NCI-H446 (cell line): ENCODE measurements around the gene NRG3.
"Not testable (repeated sequence)": the region's sequence is repeated elsewhere in the genome, so short reads cannot be mapped to it uniquely, and the experiment has no call there.

Experiments
- DNase-seq, 2 experiments: peaks; one replicate each; lab custom pipeline; 2025; lab: John Stamatoyannopoulos, UW

Gene NRG3

DNA sequence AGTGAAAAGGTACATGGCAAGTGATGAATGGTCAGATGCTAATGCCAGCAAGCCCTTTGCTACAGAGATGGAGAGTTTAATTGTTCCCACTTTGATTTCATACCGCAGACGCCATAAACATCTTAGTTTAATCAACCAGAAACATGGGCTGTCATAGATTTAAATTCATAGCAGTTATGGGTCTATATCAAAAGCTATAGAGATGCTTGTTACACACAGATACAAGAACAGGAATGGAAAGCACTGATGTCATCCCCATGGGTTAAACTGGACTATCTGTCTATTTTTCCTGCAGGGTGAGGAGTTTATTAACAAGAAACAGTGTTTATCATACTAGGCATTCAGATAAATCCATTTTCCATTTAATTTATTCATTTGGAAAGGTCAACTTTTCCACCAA is 409.2 kb downstream of the NRG3 start:
- no peak for DNase-seq

DNA sequence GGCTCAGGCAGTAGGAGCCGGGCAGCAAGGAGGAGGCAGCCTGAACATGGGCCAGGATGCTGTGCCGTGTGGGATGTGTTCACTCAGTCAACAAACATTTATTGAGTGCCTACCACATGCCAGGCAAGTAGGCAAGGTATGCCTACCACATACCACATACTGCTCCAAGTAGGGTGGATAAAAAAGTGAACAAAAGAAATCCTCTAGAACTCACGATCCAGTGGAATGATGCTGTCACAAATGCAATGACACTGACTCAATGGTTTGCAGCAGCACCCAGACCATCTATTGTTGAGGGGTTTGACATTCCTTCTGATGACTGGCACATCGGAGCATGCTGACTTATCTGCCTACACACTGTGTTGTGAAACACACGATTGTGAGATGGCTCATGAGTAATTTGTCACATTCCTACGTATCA is 413.5 kb downstream of the NRG3 start:
- DNase-seq: no peak

DNA sequence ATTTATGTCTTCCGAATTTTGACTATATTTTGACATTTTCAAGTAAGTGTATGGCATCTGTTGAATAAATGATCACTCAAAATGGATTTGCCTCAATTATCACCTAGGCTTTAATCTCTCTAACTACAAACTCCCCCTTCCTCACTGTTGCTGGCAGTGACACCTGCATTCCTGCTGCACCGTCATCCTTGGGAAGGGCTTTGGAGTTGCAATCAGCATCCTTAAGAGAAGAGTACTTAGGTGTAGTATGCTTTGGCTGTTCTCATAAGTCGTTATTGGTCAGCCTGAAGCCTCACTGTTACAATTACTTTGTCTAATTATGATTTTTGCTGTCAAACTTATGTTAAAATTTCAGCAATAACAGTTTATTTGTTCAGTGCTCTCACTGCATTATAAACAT is 415.0 kb downstream of the NRG3 start:
- DNase-seq: no peak

DNA sequence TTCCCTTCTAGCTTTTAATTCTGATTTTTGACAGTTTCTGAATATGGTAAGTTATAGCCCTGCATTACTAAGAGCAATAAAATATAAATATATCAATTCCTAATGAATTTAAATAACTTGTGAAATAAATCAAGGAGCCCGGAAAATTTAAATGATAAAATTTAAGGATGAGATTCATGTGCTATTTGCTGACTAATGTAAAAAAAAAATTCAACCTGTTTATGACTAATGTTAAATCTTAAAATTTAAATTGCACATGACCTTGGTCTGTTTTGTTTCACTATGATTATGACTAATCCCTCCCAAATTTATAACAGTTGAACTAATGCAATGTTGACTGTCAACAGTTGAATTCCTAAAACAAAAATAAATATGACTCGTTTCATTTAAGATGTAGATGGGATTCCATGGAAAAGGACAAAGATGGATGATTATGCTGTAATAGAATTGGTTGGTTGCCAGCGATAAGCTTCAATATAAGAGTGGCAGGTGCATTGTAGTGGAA is 419.9 kb downstream of the NRG3 start:
- no peak for DNase-seq

DNA sequence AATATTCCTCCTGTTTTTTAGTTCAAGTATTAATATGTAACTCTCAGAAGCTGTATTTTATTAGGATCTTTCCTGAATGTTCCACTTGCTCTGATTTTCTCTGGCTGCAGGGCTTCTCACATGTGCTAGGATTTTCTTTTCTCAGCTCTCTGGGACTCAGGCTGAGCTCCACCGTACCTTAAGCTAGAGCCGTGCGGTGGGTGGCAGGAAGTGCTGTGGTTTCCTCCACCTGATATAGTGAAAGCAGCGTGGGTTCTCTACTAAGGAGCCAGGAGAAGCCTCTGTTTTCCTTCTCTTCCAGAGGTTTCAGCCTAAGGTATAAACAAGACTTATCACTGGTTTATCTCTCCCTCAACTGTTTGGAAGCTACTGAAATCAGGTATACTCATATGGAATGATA is 433.6 kb downstream of the NRG3 start:
- DNase-seq: no peak

DNA sequence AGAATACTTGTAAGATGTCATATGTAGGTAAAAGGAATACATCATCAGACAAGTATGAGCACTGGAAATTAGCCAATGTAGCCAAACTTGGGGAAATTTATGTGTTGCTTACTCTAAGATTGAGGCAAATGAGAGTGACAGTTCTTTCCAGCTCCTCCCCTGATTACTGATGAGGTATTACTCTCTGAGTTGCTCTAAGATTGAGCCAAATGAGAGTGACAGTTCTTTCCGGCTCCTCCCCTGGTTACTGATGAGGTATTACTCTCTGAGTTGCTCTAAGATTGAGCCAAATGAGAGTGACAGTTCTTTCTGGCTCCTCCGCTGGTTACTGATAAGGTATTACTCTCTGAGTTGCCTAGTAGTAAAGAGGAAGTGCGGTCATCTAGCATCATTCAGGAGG is 435.8 kb downstream of the NRG3 start:
- DNase-seq: no peak

DNA sequence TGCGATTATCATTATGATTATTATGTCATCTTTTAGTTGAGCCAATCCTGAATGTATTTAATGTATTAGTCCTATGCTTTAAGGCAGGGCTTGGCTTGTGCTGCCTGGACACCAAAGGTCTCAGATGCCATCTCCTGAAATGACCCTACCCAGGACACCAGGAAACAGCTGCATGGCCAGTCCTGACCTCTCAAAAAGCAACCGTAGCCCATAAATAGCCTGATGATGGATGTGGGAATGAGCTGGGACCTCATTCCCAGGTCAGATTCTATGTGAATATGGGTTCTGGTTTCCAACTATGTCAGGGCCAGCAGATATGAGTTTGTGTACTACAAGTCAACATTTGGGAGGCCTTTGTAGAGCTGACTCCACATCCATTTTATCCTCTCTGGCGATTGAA is 438.4 kb downstream of the NRG3 start:
- no peak for DNase-seq

DNA sequence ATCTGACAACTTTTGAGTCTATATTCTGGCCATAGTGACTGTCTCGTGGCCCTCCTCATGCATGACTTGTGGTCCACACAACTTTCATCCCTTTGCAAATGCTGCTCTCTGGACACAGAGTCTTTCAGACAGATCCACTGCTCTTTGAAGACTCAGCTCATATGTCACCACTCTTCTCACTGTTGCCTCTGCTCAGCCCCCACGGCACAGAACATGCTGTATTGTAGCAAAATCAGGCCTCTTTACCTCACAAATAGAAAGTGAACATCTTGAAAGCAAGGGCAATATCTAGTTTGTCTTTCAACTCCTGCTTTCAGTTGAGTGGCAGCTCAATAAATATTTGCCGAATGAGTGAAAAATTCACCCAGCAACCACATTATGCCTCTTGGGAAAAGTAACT is 443.5 kb downstream of the NRG3 start:
- no peak for DNase-seq

DNA sequence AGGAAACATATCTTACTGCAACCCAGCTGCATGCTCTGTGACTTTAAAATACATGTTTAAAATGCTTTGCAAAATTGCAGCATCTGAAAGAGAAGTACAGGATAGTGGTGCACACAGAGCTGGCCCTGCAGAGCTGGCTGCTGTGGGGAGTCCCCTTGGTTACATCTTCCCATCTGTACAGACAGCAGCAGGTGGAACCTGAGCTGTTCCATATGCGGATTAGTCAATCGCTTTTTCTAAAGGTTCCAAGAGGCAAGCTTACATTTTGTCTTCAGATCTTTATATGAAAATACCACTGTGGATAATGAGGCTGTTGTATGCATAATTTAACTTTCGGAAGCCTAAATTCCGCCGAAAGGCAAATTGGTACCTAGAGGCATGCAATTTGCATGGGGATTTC is 444.1 kb downstream of the NRG3 start:
- peak; percentile 3 to 44 for DNase-seq

DNA sequence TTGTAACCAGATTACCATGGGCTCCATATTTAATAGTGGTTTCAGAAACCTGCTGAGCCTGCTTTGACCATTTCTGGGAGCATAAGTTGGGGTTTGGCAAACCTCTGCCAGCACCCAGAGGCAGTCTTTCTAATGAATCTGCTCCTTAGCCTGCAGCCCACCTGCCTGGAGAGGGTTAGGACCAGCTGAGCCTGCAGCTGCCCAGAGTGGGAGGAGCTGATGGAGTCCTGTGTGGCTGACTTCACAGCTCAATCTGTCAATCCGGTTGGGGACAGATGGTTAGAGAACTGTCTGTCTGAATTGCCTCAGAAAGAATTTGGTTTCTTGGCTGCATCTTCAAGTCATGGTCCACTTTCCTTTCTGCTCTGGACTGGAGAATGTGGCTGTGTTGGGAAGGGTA is 444.6 kb downstream of the NRG3 start:
- DNase-seq: peak; percentile 54 to 85

DNA sequence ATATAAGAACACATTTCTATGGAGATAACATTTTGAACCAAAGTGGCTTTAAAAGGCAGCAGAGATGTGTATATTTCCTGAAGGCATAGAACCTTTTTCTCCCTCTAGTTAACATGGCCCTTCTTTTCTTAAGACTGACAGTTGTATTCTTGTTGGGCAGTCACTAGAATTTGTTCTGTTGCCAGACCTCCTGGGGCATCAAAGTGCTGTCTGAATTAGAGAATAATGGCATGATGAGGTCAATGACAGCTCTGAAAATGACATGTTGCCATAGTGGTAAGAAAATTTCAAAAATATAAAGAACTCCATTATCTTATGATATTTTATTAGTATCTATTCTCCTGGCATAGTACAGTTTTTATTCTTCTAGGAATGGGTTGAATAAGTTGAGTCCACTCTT is 446.7 kb downstream of the NRG3 start:
- DNase-seq: peak; percentile 14 to 28

DNA sequence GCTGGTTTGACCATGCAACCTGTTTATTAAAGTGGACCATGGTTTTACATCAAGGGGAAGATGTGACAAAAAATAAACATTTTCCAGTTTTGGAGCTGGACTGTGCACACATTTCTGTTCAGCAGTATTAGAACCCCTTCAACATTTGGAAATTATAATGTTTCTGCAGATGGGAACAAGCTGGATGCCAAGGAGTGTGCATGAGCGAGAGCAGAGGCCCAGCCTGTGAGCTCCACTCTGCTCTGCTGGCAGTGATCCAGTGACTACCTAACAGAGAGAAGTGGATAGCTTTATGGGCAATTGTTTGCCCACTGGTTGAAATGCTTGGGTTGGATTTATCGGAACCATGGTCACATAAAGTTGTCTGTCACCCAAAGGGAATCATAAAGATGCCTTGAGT is 456.7 kb downstream of the NRG3 start:
- peak; percentile 30 to 80 for DNase-seq

DNA sequence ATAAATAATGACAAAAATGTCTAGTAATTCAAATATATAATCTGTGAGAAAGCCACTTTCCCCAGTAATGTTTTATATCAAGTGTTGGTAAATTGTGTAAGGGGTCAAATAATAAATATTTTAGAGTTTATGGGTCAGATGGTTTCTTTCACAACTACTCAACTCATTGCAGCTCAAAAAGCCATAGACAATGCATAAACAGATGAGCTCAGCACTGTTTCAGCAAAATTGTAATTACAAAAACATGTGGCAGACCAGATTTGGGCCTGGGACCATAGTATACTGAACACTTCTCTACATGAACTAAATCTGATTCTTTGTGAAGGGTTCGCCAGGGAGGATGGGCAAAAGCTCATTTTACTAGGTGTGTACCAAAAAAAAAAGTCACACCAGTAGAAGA is 460.8 kb downstream of the NRG3 start:
- DNase-seq: no peak

DNA sequence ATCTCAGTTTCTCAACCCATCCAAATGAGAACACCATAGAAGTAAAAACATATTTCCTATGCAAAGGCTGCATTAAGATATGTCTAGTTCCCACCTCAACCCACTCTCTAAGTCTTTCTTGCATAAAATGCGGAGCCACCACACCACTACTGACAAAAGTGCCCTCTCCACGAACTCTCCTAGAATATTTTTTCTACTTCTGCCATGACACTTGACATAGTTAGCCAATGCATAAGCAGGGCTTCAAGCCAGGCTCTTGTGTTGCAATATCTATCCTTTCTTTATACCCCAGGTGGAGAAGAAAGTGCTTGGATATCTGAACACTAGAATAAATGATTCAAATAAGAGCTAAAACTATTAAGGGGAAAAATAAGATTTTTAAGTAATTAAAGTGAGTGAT is 465.2 kb downstream of the NRG3 start:
- no peak for DNase-seq

DNA sequence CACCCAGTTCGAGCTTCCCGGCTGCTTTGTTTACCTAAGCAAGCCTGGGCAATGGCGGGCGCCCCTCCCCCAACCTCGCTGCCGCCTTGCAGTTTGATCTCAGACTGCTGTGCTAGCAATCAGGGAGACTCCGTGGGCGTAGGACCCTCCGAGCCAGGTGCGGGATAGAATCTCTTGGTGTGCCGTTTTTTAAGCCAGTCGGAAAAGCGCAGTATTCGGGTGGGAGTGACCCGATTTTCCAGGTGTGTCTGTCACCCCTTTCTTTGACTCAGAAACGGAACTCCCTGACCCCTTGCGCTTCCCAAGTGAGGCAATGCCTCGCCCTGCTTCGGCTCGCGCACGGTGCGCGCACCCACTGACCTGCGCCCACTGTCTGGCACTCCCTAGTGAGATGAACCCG is 474.6 kb downstream of the NRG3 start:
- not testable (repeated sequence) for DNase-seq

DNA sequence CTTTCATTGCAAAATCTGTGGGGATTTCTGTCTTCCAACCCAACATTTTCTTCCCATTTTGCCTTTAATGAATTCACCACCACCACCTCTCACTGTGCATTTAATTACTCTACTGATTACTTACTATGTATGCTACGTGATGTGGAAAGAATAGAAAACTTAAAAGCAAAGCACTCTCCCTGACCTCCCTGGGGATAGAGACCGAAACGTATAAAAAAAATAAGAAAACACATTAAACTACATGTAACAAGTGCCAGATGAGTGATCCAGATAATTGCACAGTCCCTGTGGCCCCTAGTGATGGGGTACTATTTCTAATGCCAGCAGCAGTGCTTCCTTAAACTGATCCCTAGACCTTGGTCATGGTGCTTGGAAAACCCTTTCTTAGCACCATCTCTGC is 478.4 kb downstream of the NRG3 start:
- DNase-seq: no peak

DNA sequence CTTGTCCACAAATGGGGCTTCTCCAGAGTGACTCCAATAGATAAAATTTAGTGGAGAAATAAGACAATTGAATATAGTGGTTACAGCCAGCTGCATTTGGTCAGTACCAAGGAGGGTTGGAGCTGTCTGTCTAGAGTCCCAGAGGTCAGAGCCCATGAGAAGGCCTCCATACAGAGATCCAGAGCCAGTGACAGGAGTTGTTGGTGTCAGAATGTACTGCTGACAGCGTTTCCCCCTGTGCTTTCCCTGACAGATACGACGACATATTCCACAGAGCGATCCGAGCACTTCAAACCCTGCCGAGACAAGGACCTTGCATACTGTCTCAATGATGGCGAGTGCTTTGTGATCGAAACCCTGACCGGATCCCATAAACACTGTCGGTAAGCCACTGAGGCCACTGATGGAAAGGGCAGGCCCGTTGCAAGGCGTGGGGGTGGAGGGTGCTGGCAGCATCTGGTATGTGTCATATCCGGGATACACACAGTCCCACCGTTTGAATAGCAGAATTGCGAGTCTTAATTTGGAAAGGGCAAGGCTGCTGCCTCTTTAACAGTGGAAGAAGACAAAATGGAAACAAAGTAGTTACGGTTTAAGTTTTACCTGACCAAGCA is 483.6 kb downstream of the NRG3 start:
- no peak for DNase-seq

DNA sequence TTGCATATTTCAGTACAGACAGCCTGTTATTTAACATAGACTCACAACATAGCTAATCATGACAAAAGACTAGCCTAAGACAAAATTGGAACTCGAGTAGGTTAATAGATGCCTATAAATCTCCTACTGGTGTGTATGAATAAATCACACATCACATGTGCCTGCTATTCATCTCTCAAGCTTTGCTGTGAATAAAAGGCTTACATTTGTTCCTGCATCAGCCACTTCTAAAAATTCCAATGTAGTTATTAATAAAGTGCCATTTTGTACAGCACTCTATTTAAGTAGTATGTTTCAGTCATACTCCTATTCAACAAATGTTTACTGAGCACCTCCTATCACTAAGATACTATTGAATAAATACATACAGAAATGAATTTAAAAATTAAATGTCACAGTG is 486.3 kb downstream of the NRG3 start:
- no peak for DNase-seq

DNA sequence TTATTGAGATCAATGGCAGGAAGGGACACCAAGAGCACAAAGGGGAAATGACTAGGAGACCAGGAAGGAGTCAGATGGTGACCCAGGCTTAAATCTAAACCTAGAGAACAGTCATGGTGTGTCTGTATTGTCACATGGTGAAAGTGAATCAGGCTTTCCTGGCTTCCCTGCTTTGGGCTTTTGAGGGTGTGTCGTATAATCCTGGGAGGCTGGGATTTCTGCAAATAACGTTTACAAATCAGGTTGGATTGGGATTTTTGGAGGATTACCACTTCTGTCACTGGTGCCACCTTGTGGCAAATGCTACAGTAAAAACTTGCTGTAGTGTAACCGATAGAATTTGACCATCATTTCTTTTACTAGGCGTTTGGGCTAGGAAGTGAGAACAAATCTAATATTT is 502.6 kb downstream of the NRG3 start:
- DNase-seq: peak; percentile 42 to 68

DNA sequence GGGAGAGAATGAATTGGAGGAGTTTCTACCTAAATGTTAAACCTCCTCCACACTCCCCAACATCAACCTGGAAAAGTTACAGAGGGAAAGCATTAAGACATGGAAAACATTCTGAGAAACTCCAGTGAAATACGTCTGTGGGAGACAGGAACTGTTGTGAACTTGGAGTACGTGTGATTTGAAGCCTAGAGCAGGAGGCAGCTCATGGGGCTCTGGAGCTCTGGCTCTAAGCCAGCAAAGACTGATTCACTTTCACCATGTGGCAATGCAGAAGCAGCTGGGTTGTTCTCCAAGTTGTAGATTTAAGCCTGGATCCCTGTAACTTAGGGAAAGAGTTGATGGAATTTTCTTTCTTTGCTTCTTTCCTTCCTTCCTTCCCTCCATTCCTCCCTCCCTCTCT is 503.2 kb downstream of the NRG3 start:
- DNase-seq: peak; percentile 86 to 89

DNA sequence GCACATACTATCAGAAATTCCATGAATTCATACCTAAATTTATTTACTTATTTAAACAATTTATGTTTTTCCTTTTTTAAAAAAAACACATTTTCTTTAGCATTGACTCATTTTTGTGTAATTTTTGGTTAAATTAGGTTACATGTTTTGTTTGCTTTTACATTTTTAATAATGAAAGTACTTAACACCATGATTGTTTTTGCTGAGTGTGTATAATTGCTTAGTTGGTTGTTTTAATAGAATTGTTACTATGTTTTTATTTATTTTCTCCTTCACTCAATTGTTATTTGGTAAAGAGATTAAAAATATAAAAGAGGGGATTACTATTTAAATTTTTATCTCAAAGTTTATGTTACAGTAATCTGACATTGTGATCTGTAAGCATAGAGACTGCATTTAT is 508.4 kb downstream of the NRG3 start:
- no peak for DNase-seq

DNA sequence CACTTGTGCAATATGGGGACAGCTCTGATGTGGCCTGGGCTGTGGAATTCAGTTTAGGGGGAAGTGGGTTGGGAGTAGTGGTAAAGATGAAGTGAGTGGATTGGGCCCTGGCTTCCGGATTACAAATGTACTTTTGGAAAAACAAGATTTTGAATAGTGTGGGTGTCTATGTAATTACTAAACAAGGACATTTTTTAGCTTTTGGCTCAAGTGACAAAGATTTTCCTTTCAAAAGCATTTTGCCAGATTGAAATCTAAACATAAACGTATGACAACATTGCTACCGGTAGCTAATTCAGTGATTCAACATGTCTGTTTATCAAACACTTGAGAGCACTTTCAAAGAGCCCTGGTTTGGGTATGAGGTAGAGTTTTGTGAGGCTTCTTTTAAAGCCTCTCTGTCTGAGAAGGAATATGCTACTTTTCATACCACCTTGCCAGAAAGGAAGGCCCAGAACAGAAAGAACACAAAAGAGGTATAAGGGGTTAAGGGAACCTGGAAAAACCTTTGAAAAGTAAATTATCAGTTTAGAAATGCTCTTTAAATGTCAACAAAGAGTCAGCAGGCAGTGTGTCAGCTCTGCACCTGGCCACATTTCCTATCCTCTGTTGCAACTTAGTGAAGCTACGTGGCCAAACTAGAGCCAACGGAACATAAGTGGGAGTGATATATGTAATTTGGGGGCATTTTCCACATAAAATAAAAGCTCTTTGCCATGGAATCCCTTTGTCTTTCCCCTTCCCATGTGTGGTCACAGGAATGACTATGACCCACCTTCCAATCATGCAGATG is 516.1 kb downstream of the NRG3 start:
- DNase-seq: no peak

DNA sequence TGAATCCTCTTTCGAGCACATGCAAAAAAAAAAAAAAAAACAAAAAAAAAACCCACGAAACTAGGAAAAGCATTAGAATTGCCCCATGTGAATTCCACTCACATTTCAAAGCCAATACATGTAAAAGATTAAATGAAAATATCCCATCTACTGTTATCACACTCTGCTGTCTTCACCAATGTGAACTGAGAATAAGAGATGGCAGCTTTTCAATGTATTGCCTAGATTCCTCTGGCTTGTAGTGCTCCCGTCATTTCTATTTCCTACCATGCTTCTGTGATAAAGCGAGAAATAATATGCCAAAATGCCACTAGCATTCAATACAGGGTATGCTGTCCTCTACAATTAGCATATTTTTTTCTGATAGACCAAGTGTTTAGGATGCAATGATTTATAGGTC is 517.0 kb downstream of the NRG3 start:
- DNase-seq: no peak

DNA sequence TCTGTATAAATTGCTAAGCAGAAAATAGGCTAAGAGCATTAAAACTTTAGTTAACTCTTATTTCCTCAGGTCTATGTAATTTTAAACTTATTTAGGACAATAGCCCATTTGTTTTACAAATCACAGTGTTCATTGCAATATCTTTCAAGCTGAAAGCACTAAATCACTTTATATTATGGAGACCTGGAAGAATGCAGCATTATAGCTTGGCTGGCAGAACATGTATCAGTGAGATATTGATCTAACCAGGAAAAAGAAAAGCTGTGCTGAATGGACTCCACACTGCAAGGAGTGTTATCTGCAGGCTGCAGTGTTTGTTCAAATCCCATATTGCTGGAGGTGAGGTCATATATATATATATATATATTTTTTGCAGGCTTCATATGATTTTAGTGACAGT is 517.5 kb downstream of the NRG3 start:
- no peak for DNase-seq
